Frontal cortex (tissue), 1 donor: ENCODE results near the gene PPM1B. TPM values are rescaled to one million over a fixed set of nuclear protein-coding genes. Genes with fewer than 3 reads are reported as not detected.

Source experiments
- small RNA-seq: library from RNA; depleted of rRNA; stranded (forward); fragments of <200 nt; gene quantifications from one replicate; pipeline ENCODE3, GENCODE V24; 2014
- total RNA-seq: library from RNA; depleted of rRNA; stranded (reverse); fragments of >200 nt; gene quantifications from one replicate; pipeline ENCODE4 v1.2.3, GENCODE V29; 2014

The PPM1B gene
- total RNA-seq, 1 donor from 2014 or later = 66.4 TPM

Small RNA genes within 50 kb of the gene (small RNA-seq; reads per million reads assigned to genes)
- not detected for gene RNU6-566P

Other genes starting within 250 kb of the PPM1B start
- 106 TPM for gene LRPPRC, start 172.9 kb upstream of the PPM1B start, total RNA-seq
- under 0.01 TPM for gene SLC3A1, start 106.6 kb downstream of the PPM1B start, total RNA-seq
- gene PREPL, start 192.6 kb downstream of the PPM1B start, total RNA-seq = 152 TPM
- gene CAMKMT, start 193.1 kb downstream of the PPM1B start, total RNA-seq = 6.5 TPM